GM21717 (cell line): ENCODE measurements around the gene OLFML2A.

Experiments
- ATAC-seq: cut with Tn5 transposase; IDR thresholded peaks from one replicate; pipeline ENCODE4 v1.9.1; 2021; ENCODE audit warnings: mild to moderate bottlenecking, moderate library complexity; ENCODE audit not compliant: unreplicated experiment

Gene OLFML2A

GRCh38 chr9:124774129-124774978, 2.6 kb upstream of the OLFML2A start:
- ATAC-seq, result no peak

DNA sequence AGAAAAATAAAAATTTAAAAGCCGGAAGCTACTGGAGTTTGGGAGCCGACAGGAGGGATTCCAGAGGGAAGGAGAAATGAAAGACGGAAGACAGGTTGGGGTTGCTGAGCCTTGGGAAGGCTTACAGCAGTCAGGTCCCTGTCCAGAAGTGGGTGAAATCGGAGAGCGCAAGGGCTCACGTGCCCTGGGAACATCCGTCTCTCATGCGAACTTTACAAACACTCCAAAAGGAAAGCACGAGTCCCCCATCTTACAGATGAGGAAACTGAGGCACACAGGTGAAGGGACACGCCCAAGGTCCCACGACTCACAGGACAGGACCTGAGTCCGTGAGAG, 347 bp upstream of the OLFML2A start:
- no peak for ATAC-seq

GRCh38 chr9:124778575-124779367, 1.8 kb downstream of the OLFML2A start:
- no peak for ATAC-seq

DNA sequence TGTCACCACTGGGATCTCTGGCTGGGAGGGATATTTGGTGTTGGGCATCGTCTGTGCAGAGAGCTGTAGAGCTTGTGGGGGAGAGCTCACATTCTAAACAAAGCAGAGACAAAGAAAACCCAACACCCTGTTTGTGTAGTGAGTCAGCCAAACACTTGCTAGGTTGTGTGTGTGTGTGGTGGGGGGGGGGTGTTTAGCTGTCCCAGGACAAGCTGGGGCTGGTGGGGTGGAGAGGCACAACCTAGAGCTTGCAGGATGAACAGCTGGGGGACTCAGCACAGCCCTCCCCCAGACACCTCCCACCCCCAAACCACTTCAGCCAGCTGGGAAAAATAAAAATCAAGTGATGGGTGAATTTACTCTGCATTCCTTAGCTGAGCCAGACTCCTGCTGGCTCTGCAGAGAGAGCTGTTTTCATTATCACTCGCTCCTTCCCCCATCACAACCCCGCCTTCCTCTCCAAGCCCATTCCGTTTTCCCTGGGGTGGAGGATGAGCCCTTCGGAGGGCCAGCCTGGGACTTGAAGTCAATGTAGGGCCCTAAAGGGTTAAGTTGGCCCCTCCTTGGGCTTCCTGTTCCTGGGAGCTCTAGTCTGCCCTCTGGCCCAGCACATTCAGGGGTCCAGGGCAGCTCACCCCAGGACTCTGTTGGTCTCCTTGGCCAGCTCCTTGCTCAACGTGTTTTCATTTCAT, 2.6 kb downstream of the OLFML2A start:
- no peak for ATAC-seq

DNA sequence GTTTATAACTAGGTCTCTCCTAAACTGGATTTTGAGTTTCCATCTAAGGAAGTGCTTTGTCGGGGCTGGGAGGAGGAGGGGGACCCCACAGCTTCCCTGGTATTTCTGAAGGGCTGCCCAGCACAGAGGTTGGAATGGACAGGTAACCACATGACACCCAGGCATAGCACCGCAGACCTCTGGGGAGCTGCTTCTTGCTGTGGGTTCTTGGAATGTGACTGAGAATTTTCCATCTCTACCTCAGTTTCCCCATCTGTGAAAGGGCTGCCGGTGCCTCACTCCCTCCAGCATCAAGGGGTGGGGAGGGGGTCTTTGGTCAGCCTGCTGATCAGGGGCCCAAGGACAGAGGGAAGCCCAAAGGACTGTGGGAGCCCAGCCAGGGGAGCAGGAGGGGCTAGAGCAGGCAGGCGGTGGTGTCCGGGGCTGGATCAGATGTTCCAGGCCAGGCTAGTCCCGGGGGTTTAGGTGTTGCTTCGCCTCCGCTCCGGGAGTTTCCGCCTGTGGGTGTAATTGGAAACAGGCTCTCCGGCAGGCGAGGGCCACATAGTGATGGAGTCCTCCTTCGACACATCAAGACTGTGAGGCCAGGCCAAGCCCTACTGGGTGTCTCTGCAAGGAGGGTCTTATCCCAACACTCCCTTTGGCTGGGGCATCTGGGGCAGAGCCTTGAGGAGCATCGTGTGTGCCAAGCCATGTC, 3.3 kb downstream of the OLFML2A start:
- no peak for ATAC-seq

DNA sequence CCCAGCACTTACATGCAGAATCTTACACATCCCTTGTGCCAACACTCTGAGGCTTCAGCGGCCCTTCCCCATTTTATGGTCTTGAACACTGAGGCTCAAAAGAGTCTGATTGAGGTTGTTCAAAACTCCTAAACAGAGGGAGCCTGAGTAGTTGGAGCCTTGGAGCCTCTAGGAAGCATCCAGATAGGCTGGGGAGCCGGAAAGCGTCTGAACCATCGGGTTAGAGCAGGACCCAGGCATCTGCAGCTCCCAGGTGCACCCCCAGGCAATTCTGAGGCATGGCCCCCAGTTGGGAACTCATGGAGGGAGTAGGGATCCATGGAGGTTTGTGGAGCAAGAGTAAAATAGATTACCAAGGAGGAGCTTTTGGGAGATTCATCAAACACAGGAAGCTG, 3.8 kb downstream of the OLFML2A start:
- ATAC-seq, result no peak

- ATAC-seq, result no peak
Measured at GRCh38 chr9:124781967-124782660, 5.2 kb downstream of the OLFML2A start.

- no peak for ATAC-seq
Measured at GRCh38 chr9:124782661-124783574, 6.0 kb downstream of the OLFML2A start.

DNA sequence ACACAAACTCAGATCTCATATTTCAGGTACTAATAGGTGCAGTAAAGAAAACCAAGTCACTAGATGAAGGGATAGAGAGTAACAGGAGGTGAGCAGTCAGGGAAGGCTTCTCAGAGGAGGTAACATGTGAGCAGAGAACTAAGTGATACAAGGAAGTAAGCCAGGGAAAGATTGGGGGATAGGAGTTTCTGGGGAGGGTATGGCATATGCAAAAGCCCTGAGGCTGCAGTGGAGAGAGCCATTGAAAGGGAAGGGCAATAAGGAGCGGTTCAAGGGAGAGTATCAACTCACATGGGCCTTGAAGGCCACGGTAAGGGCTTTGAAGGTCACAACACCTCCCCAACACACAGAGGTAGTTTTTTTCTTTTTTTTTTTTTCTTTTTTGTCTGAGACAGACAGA, 6.9 kb downstream of the OLFML2A start:
- ATAC-seq, result no peak

DNA sequence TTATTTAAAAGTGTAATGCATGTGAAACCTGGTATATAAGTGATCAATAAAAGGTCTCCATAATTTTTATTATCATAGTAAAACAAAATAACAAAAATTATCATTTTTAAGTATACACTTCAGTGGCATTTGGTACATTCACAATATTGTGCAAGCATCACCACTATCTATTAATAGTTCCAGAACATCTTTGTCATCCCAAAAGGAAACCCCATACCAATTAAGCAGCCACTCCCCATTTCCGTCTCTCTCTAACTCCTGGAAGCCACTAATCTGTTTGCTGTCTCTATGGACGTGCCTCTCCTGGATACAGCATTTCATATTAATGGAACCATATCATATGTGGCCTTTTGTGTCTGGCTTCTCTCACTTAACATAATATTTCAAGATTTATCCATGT, 7.6 kb downstream of the OLFML2A start:
- ATAC-seq, result no peak

GRCh38 chr9:124786881-124787573, 10.1 kb downstream of the OLFML2A start:
- no peak for ATAC-seq

DNA sequence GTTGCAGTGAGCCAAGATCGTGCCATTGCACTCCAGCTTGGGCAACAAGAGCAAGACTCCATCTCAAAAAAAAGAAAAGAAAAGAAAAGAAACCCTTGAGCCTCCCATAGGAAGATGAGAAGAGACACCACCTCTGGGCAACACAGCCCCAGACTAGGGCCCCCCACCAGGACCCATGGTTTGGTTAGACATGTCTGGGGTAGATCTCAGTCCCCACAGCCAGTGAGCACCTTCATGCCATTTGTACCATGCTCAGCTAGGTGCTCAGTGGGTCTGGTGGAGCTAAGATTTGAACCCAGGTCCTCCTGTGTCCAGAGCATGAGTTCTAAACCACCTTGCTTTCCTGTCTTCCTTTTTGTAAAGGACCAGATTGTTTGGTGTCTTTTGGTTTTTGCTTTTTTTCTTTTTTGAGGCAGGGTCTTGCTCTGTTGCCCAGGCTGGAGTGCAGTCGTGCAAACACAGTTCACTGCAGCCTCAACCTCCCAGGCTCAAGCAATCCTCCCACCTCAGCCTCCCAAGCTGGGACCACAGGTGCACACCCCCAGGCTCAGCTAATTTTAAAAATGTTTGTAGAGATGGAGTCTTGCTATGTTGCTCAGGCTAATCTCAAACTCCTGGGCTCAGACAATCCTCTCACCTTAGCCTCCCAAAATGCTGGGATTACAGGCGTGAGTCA, 11.7 kb downstream of the OLFML2A start:
- ATAC-seq, result no peak

GRCh38 chr9:124789531-124789930, 12.6 kb downstream of the OLFML2A start:
- ATAC-seq, result no peak

DNA sequence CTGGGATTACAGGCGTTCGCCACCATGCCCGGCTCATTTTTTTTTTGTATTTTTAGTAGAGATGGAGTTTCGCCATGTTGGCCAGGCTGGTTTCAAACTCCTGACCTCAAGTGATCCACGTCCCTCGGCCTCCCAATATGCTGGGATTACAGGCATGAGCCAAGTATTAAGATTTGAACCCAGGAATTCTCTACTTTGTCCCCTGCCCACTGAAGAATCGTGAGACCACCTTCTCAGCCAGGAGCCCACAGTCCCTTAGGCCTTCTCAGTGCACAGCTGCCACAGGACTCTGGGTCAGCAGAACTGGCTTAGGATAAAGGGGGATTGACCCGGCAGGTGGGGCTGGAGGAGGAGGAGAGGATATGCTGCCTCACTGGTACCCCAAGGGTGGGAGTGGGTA, 13.4 kb downstream of the OLFML2A start:
- ATAC-seq, result no peak

DNA sequence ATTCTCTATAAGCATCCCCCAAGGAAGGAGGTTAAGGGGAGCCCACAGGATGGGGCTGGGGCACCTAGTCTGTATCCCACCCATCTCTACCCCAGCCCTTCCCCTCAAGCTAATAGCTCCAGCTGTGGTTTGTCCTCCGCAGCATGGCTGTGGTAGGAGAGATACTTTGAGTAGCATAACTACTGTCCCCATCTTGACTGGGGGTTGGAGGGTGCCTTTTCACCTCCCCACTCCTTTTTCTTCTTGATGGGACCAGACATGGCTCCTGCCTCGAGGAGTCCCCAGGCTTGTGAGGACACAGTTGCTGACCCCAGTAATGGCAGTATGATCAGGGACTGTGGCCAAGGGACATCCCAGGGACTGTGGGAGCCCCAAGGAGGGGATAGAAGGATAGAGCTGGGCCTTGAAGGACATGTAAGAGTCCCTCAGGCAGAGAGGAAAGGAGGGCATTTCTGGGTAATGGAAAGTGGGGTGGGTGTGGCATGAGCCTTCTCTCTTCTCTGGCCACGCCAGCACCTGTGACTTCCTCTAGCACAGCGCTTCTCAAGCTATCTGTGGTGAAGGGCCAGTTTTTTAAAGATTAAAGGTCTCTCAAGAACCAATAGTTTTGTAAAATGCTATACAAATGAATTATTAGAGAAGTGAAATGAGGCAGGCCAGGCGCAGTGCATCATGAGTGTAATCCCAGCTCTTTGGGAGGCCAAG, 14.0 kb downstream of the OLFML2A start:
- no peak for ATAC-seq

DNA sequence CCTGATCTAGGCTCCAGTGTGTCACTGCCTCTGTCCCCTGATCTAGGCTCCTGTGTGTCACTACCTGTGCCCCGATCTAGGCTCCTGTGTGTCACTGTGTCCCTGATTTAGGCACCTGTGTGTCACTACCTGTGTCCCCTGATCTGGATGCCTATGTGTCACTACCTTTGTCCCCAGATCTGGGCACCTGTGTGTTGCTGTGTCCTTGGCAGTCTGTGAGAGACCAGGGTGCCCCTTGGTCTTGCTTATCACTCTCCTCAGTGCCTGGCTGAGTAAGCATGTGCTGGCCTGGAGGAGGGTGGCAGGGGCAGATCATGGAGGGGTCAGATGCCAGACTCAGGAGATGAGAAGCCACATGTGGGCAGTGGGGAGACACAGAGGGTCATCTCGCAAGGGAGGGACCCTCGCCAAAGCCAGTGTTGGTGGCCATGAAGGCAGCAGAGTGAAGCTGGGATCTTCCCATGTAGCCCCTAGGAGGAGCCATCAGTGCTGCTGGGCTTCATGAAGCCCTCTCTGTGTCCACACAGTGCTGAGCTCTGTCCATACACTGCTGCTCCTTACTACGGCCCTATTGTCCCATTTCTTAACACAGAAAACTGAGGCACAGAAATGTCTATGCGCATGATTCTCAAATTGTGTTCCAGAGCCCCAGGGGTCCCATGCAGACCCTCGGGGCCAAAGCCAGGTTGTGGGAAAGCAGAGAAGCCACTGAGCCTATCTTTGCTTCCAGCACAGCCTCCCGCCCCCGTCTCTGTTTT, 15.5 kb downstream of the OLFML2A start:
- no peak for ATAC-seq

- no peak for ATAC-seq
Measured at GRCh38 chr9:124793015-124793541, 16.1 kb downstream of the OLFML2A start.
